Kidney (tissue), 14 donors: Measurements from ENCODE around the gene TOP2A. TPM values are rescaled to one million over a fixed set of nuclear protein-coding genes. Genes with fewer than 3 reads are reported as not detected.
A peak's percentile ranks its signal among the peaks of the same experiment; 100 is the strongest.

Experiments
- DNase-seq, 5 donors: peaks; one replicate each; pipeline ENCODE4 v3.0.0-alpha.2; 2013 to 2020
- FAIRE-seq: peaks from 2 replicates; lab custom pipeline; 2012; peaks lifted over from hg19 to GRCh38; lab: Jason Lieb, UNC
- H3K27ac ChIP-seq, 2 donors: one replicate each; pipeline ENCODE4 v1.7.0; 2013; ENCODE audit warnings: low read depth in 2 of 2, low read length in 2 of 2, inconsistent platforms in 1 of 2
- H3K27me3 ChIP-seq: one replicate; pipeline ENCODE4 v1.7.1; 2013; ENCODE audit warnings: low read length, inconsistent platforms; ENCODE audit not compliant: control insufficient read depth, insufficient read depth
- H3K36me3 ChIP-seq, 3 donors: one replicate each; pipeline versions ENCODE4 v1.7.0 to v1.7.1; 2013; ENCODE audit warnings: low read length in 3 of 3, control low read depth in 1 of 3, inconsistent platforms in 1 of 3; ENCODE audit not compliant: insufficient read depth in 3 of 3, control insufficient read depth in 2 of 3
- H3K4me1 ChIP-seq, 3 donors: one replicate each; pipeline versions ENCODE4 v1.7.0 to v1.7.1; 2013; ENCODE audit warnings: low read length in 3 of 3, inconsistent platforms in 1 of 3, low read depth in 1 of 3; ENCODE audit not compliant: control insufficient read depth in 2 of 3, insufficient read depth in 2 of 3
- H3K4me3 ChIP-seq, 3 donors: one replicate each; pipeline versions ENCODE4 v1.7.0 to v1.8.1; 2013; ENCODE audit warnings: low read length in 3 of 3, control low read depth in 1 of 3, inconsistent platforms in 1 of 3
- H3K9ac ChIP-seq, 3 donors: one replicate each; pipeline versions ENCODE4 v1.7.0 to v1.7.1; 2013; ENCODE audit warnings: low read length in 3 of 3, control low read depth in 1 of 3, inconsistent platforms in 1 of 3
- H3K9me3 ChIP-seq, 3 donors: one replicate each; pipeline versions ENCODE4 v1.7.0 to v1.7.1; 2013; ENCODE audit warnings: low read length in 3 of 3, control low read depth in 1 of 3, inconsistent platforms in 1 of 3; ENCODE audit not compliant: control insufficient read depth in 2 of 3, insufficient read depth in 1 of 3
- intact Hi-C: fragments of 100-400 bp; cut with DNase I; formaldehyde crosslinking; loops from one replicate; pipeline ENCODE4 v1.11.1; 2022
- polyA plus RNA-seq: library from polyadenylated mRNA; stranded (reverse); fragments of 350-450 nt; fragmentation: Illumina TruSeq; extraction: RNeasy Lipid Tissue Mini Kit (QIAGEN cat#74804); gene quantifications from one replicate; pipeline ENCODE4 v1.2.3, GENCODE V29; 2014; ENCODE audit warnings: low read depth, low replicate concordance; ENCODE audit not compliant: insufficient read depth
- total RNA-seq: library from RNA; stranded (reverse); fragmentation: NEBNext Ultra II Directional; extraction: Animal tissue kit (Norgen Biotek cat#: 25700); gene quantifications from one replicate; pipeline ENCODE4 v1.2.1, GENCODE V29; 2021
- TF ChIP-seq, protein P1 (sequence below): IDR thresholded peaks from 3 replicates; pipeline ENCODE4 v1.5.1; 2012; ENCODE audit warnings: mild to moderate bottlenecking, moderate library complexity, borderline replicate concordance; ENCODE audit not compliant: insufficient read depth; ENCODE audit errors: extremely low read depth
- donor health status: control.
- donor health status: control.
- donor health status: control.
- donor health status: control.
- donor health status: control.
- donor health status: DM: yes; HTN: yes; CAD: no.
- donor health status: Normal renal cell carcinoma (clear cell type).

Gene TOP2A
- total and polyA plus RNA-seq, 2 donors from 2014 or later: 0.82 to 2.7 TPM

DNA sequence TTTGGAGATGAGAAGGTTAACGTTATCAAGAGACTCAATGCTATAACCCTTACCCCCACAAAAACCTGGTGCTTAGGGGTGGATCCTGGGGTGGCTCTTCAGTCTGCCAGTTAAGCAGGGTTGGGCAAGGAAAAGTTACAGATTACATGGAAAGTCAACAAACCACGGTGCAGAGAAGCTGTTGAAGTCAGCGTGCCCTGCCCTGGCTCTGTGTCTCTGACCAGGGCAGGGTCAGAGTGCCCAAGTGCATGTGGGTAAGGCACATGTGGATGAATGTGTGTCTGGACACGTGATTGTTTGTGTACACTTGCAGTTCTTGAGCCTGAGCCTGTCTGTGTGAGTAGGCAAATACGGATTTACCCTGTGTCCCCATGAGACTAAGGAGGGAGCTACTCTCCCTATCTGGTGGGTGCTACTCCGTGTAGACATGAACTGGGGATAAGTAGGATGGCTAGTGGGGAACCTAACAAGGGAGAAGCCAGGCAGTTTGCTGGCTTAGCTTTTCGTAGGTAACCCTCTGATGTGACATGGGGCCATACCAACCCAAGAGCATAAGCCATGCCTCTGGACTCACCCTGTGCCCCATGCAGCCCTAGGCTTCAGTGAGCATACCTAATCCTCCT is 31.1 kb upstream of the TOP2A start:
- Histone ChIP-seq H3K27ac (peak overlapping the region; percentile 91 to 93), H3K27me3 (no peaks in the 10 kb centered on the region), H3K9ac (peak overlapping the region in 2 of 3 donors; percentile 33 to 74), H3K4me3 (peak overlapping the region in 2 of 3 donors; percentile 54 to 66), H3K4me1 (peaks cover 6 to 57% (median 34%) of the 10 kb centered on the region in 3 donors), H3K9me3 (no peaks in the 10 kb centered on the region), H3K36me3 (peaks cover 0 to 28% (median 8%) of the 10 kb centered on the region in 3 donors)
- TF ChIP-seq, protein P1, sequence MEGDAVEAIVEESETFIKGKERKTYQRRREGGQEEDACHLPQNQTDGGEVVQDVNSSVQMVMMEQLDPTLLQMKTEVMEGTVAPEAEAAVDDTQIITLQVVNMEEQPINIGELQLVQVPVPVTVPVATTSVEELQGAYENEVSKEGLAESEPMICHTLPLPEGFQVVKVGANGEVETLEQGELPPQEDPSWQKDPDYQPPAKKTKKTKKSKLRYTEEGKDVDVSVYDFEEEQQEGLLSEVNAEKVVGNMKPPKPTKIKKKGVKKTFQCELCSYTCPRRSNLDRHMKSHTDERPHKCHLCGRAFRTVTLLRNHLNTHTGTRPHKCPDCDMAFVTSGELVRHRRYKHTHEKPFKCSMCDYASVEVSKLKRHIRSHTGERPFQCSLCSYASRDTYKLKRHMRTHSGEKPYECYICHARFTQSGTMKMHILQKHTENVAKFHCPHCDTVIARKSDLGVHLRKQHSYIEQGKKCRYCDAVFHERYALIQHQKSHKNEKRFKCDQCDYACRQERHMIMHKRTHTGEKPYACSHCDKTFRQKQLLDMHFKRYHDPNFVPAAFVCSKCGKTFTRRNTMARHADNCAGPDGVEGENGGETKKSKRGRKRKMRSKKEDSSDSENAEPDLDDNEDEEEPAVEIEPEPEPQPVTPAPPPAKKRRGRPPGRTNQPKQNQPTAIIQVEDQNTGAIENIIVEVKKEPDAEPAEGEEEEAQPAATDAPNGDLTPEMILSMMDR: no peak
- peak; percentile 8 for FAIRE-seq
- peak in 1 of 5 donors; percentile 32 for DNase-seq
- intact Hi-C loops: loop anchor here (10.0 kb wide), 1 partner anchor 86 kb away; no protein-coding TSS in a partner anchor

DNA sequence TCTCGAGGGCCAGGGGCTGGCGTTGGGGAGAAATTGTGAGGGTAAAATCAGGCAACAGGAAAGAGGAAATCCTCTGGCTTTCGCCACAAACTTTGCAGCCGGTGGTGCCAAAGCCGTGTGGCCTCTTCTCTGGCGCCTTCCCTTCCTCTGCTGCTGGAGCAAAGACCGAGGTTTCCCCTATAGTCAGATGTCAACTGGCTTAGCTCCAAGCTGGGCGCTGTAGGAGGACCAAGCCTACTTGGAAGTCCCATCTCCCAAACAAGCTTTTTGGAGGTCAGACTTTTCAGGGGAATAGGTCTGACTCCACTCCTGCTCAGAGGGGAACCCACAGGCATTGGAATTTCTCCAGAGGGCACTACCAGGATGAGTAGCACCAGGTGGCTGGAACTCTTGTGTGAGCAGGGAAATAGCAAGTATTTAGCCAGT is 30.5 kb upstream of the TOP2A start:
- intact Hi-C loops: loop anchor here (10.0 kb wide), 1 partner anchor 87 kb away; no protein-coding TSS in a partner anchor

DNA sequence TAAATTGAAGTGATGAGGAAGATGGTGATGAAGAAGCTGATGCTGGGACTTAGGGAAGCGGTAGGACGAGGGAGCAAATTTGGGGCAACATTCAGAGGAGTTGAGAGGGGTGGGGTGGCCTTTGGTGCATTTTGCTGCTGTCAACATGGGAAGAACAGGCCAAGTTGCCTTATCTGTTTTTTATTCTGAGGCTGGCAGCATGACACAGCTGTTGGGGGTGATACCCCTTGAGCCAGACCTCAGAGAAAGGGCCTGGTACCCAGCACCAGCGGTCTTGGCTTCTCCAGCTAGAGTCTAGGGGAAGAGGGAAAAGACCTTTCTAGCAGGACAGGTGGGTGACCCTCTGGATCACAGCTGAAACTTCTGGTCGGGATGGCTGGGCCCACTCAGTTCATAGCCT is 30.1 kb upstream of the TOP2A start:
- Histone ChIP-seq H3K36me3 (peaks cover 0 to 19% (median 6%) of the 10 kb centered on the region in 3 donors), H3K9me3 (no peaks in the 10 kb centered on the region), H3K4me1 (peaks cover 6 to 57% (median 35%) of the 10 kb centered on the region in 3 donors), H3K27me3 (no peaks in the 10 kb centered on the region), H3K9ac (peak overlapping the region in 1 of 3 donors; percentile 74), H3K27ac (peak overlapping the region; percentile 91 to 93), H3K4me3 (peak overlapping the region in 2 of 3 donors; percentile 54 to 66)
- no peak for DNase-seq
- intact Hi-C loops: loop anchor here (10.0 kb wide), 1 partner anchor 87 kb away; no protein-coding TSS in a partner anchor
- no peak for FAIRE-seq
- TF ChIP-seq, protein P1: no peak

More for the DNA sequence above, 30.5 kb upstream of the TOP2A start:
- Histone ChIP-seq H3K4me3 (peak overlapping the region in 2 of 3 donors; percentile 54 to 66), H3K9ac (peak overlapping the region in 1 of 3 donors; percentile 74), H3K27ac (peak overlapping the region; percentile 91 to 93), H3K36me3 (peaks cover 0 to 23% (median 8%) of the 10 kb centered on the region in 3 donors), H3K9me3 (no peaks in the 10 kb centered on the region), H3K27me3 (no peaks in the 10 kb centered on the region), H3K4me1 (peaks cover 6 to 57% (median 34%) of the 10 kb centered on the region in 3 donors)
- FAIRE-seq (no peak), DNase-seq (no peak)
- TF ChIP-seq, protein P1: no peak
